ENCODE results near the gene CCR7. TPM values are rescaled to one million over a fixed set of nuclear protein-coding genes. Genes with fewer than 3 reads are reported as not detected.

Gene CCR7
- total and polyA plus RNA-seq, 2 of the 13 experiments (the other 11 are each of a cell fraction or from before 2014, with no cell fraction given), result 0.04 to 0.53 TPM

GRCh38 chr17:40542558-40543411 is 22.5 kb downstream of the CCR7 start (continued):
- no peak for TF ChIP-seq CENPBD1 (CRISPR knock-in tag; IDR thresholded peaks at IDR 0.05; ENCODE audit: borderline replicate concordance, low read depth)
- TF ChIP-seq ZNF276 (CRISPR knock-in tag; IDR thresholded peaks at IDR 0.05; ENCODE audit: low read depth), result no peak
- TF ChIP-seq MED8 (CRISPR knock-in tag; IDR thresholded peaks at IDR 0.05; ENCODE audit: insufficient replicate concordance), result no peak
- no peak for TF ChIP-seq HOMEZ (CRISPR knock-in tag; IDR thresholded peaks at IDR 0.05; ENCODE audit: low read depth)
- no peak for TF ChIP-seq IRF1 (CRISPR knock-in tag; IDR thresholded peaks at IDR 0.05; ENCODE audit: low read depth)
- no peak for TF ChIP-seq ZNF550 (CRISPR knock-in tag; IDR thresholded peaks at IDR 0.05; ENCODE audit: borderline replicate concordance)
- TF ChIP-seq ZNF580 (CRISPR knock-in tag; IDR thresholded peaks at IDR 0.05; ENCODE audit: borderline replicate concordance, low read depth), result no peak
- TF ChIP-seq ZNF883 (CRISPR knock-in tag; IDR thresholded peaks at IDR 0.05; ENCODE audit: not compliant biosample characterization), result no peak
- no peak for TF ChIP-seq ZNF720 (CRISPR knock-in tag; IDR thresholded peaks at IDR 0.05)
- no peak for TF ChIP-seq HNF4G (IDR thresholded peaks at IDR 0.05; ENCODE audit: borderline replicate concordance, low read depth, low read length)
- no peak for TF ChIP-seq HNF4G (CRISPR knock-in tag; IDR thresholded peaks at IDR 0.05; ENCODE audit: borderline replicate concordance, low read depth)
- no peak for TF ChIP-seq ELF4 (CRISPR knock-in tag; IDR thresholded peaks at IDR 0.05; ENCODE audit: borderline replicate concordance)
- TF ChIP-seq ARID4A (CRISPR knock-in tag; IDR thresholded peaks at IDR 0.05; ENCODE audit: borderline replicate concordance), result 0 out of 2 replicates have a peak, but pooled peaks have one; percentile 17
- no peak for TF ChIP-seq MZF1 (CRISPR knock-in tag; IDR thresholded peaks at IDR 0.05; ENCODE audit: borderline replicate concordance)
- no peak for TF ChIP-seq ZNF235 (CRISPR knock-in tag; IDR thresholded peaks at IDR 0.05; ENCODE audit: borderline replicate concordance)
